Osteoblast (primary cell): Measurements from ENCODE around the gene SLC25A43. TPM values are rescaled to one million over a fixed set of nuclear protein-coding genes. Genes with fewer than 3 reads are reported as not detected.

Experiments used
- DNase-seq: peaks from one replicate; pipeline ENCODE4 v3.0.0; 2011; ENCODE audit warnings: low spot score, mixed read lengths; ENCODE audit not compliant: insufficient read length; ENCODE audit errors: missing footprints
- H2AFZ ChIP-seq: 2 replicates; pipeline ENCODE4 v1.6.0; 2011; ENCODE audit warnings: mild to moderate bottlenecking, low read length
- H3K27ac ChIP-seq: 2 replicates; pipeline ENCODE4 v1.5.1; 2011; ENCODE audit warnings: mild to moderate bottlenecking, low read depth, low read length, moderate library complexity
- H3K27me3 ChIP-seq: 2 replicates; pipeline ENCODE4 v1.6.0; 2012; ENCODE audit warnings: mild to moderate bottlenecking, control low read depth, inconsistent platforms, low read length, moderate library complexity; ENCODE audit not compliant: insufficient read depth
- H3K36me3 ChIP-seq: 2 replicates; pipeline ENCODE4 v1.5.1; 2011; ENCODE audit warnings: mild to moderate bottlenecking, low read length, control low read depth, moderate library complexity; ENCODE audit not compliant: insufficient read depth
- H3K4me1 ChIP-seq: 2 replicates; pipeline ENCODE4 v1.5.1; 2011; ENCODE audit warnings: mild to moderate bottlenecking, low read length, control low read depth, moderate library complexity; ENCODE audit not compliant: insufficient read depth
- H3K4me2 ChIP-seq: 2 replicates; pipeline ENCODE4 v1.6.0; 2011; ENCODE audit warnings: mild to moderate bottlenecking, low read length; ENCODE audit not compliant: insufficient read depth
- H3K4me3 ChIP-seq: fragments of 200-600 bp; sonication (generic); 3 replicates; pipeline ENCODE4 v1.5.1; 2012; ENCODE audit warnings: mild to moderate bottlenecking, low read length, inconsistent platforms; ENCODE audit not compliant: insufficient read depth
- H3K79me2 ChIP-seq: 2 replicates; pipeline ENCODE4 v1.6.0; 2012; ENCODE audit warnings: mild to moderate bottlenecking, low read length, control low read depth, inconsistent platforms; ENCODE audit not compliant: insufficient read depth
- H3K9me3 ChIP-seq: 2 replicates; pipeline ENCODE4 v1.5.1; 2011; ENCODE audit warnings: low read depth, low read length, control low read depth
- H4K20me1 ChIP-seq: 2 replicates; pipeline ENCODE4 v1.6.0; 2012; ENCODE audit warnings: mild to moderate bottlenecking, low read length, control low read depth; ENCODE audit not compliant: insufficient read depth
- CTCF ChIP-seq: IDR thresholded peaks from 2 replicates; pipeline ENCODE4 v1.5.1; 2011; ENCODE audit warnings: mild to moderate bottlenecking, low read depth, low read length, moderate library complexity; ENCODE audit errors: extremely low read depth
- total RNA-seq: library from RNA; depleted of rRNA; stranded (reverse); fragments of >200 nt; gene quantifications from 2 replicates; pipeline ENCODE4 v1.2.3, GENCODE V29; 2012

The SLC25A43 gene
- total RNA-seq, 1 donor: 23.5 TPM

- Histone ChIP-seq H3K4me3 (no peak overlapping the region), H3K27ac (no peak overlapping the region), H4K20me1 (peaks cover 9% of the 10 kb centered on the region), H3K4me1 (no peaks in the 10 kb centered on the region), H3K36me3 (peaks cover 7% of the 10 kb centered on the region), H2AFZ (no peak overlapping the region), H3K79me2 (peaks cover 4% of the 10 kb centered on the region), H3K9me3 (no peaks in the 10 kb centered on the region), H3K4me2 (no peak overlapping the region), H3K27me3 (no peaks in the 10 kb centered on the region)
- no peak for DNase-seq
- no peak for TF ChIP-seq CTCF
Observed at GRCh38 chrX:119465555-119465954, 66.4 kb downstream of the SLC25A43 start.

- TF ChIP-seq CTCF: no peak
- H4K20me1 ChIP-seq: peaks cover 11% of the 10 kb centered on the region
- no peak overlapping the region for H2AFZ ChIP-seq
- H3K9me3 ChIP-seq: no peaks in the 10 kb centered on the region
- no peak overlapping the region for H3K4me2 ChIP-seq
- H3K4me3 ChIP-seq: no peak overlapping the region
- H3K4me1 ChIP-seq: no peaks in the 10 kb centered on the region
- peaks cover 4% of the 10 kb centered on the region for H3K79me2 ChIP-seq
- no peak for DNase-seq
- H3K36me3 ChIP-seq: peaks cover 19% of the 10 kb centered on the region
- no peak overlapping the region for H3K27ac ChIP-seq
- no peaks in the 10 kb centered on the region for H3K27me3 ChIP-seq
Observed at GRCh38 chrX:119466970-119467369, 67.8 kb downstream of the SLC25A43 start.

- Histone ChIP-seq H3K4me3 (no peak overlapping the region), H3K27ac (no peak overlapping the region), H3K27me3 (no peaks in the 10 kb centered on the region), H4K20me1 (peaks cover 11% of the 10 kb centered on the region), H3K9me3 (no peaks in the 10 kb centered on the region), H3K36me3 (peaks cover 19% of the 10 kb centered on the region), H3K4me1 (no peaks in the 10 kb centered on the region), H2AFZ (no peak overlapping the region), H3K4me2 (peak overlapping the region; percentile 81), H3K79me2 (peaks cover 4% of the 10 kb centered on the region)
- TF ChIP-seq CTCF: no peak
- DNase-seq: no peak
Observed at GRCh38 chrX:119467433-119467832, 68.3 kb downstream of the SLC25A43 start.

GRCh38 chrX:119467842-119468550 lies 68.9 kb downstream of the SLC25A43 start, which contains the start of gene SLC25A5:
Gene SLC25A5, plus strand, starts transcription at chrX:119468444. Its CDS starts 72 bp downstream, at chrX:119468516.
- H2AFZ ChIP-seq: peak within 1 kb of the TSS; percentile 65
- DNase-seq: peak; percentile 94

More at GRCh38 chrX:119467842-119468550, 68.9 kb downstream of the SLC25A43 start, which contains the start of gene SLC25A5:
- TF ChIP-seq CTCF: no peak
- Histone ChIP-seq H3K27ac (peak within 1 kb of the TSS; percentile 65), H3K9me3 (no peaks in the 10 kb centered on the region), H3K79me2 (peaks cover 4% of the 10 kb centered on the region), H3K4me1 (no peaks in the 10 kb centered on the region), H3K36me3 (peaks cover 19% of the 10 kb centered on the region), H3K4me2 (peak within 1 kb of the TSS; percentile 81), H4K20me1 (peaks cover 11% of the 10 kb centered on the region), H3K27me3 (no peaks in the 10 kb centered on the region), H3K4me3 (peak within 1 kb of the TSS; percentile 85)
